ENCODE results near the gene FAM89A. TPM values are rescaled to one million over a fixed set of nuclear protein-coding genes. Genes with fewer than 3 reads are reported as not detected.

The FAM89A gene
- total and polyA plus RNA-seq, 2 of the 8 experiments (the other 6 are each of a cell fraction or from before 2014, with no cell fraction given), result 2.1 to 2.2 TPM

DNA sequence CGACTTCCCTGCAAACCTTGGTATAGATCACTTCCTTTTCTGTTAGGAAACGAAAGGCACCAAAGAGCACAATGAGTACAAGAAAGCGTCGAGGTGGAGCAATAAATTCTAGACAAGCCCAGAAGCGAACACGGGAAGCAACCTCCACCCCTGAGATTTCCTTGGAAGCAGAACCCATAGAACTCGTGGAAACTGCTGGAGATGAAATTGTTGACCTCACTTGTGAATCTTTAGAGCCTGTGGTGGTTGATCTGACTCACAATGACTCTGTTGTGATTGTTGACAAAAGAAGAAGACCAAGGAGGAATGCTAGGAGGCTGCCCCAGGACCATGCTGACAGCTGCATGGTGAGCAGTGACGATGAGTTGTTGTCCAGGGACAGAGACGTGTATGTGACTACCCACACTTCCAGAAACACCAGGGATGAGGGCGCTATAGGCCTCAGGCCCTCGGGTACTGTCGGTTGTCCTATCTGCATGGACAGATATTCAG is 18.5 kb downstream of the FAM89A start (continued):
- TF ChIP-seq MAX (IDR thresholded peaks at IDR 0.05) (no peak), CHD1 (IDR thresholded peaks at IDR 0.05; ENCODE audit: low read depth, low read length) (no peak), BRCA1 (IDR thresholded peaks at IDR 0.05; ENCODE audit: low read depth, low read length) (no peak), CBX8 (IDR thresholded peaks at IDR 0.05; ENCODE audit: borderline replicate concordance, low read depth, low read length) (no peak), MAFK (IDR thresholded peaks at IDR 0.05; ENCODE audit: low read depth, low read length) (no peak), CTCF (IDR thresholded peaks at IDR 0.05; ENCODE audit: control extremely low read depth in 1 of 3, insufficient read depth in 1 of 3, low read depth in 1 of 3, low read length in 3 of 3) (no peak), RBBP5 (IDR thresholded peaks at IDR 0.05; ENCODE audit: borderline replicate concordance, low read depth, low read length) (no peak)
- TF ChIP-seq, protein P1, sequence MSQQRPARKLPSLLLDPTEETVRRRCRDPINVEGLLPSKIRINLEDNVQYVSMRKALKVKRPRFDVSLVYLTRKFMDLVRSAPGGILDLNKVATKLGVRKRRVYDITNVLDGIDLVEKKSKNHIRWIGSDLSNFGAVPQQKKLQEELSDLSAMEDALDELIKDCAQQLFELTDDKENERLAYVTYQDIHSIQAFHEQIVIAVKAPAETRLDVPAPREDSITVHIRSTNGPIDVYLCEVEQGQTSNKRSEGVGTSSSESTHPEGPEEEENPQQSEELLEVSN (IDR thresholded peaks at IDR 0.05), result no peak
